Esophagus squamous epithelium (tissue), 5 donors: ENCODE data around the gene PCDHGC3. TPM values are rescaled to one million over a fixed set of nuclear protein-coding genes. Genes with fewer than 3 reads are reported as not detected.

Experiments used
- DNase-seq: peaks from one replicate; lab custom pipeline; 2025; lab: John Stamatoyannopoulos, UW
- H3K27ac ChIP-seq, 4 donors: fragments of 200-600 bp; sonication (generic); one replicate each; pipeline ENCODE4 v1.5.1; 2016 to 2019; ENCODE audit warnings: mild to moderate bottlenecking in 1 of 4
- H3K27me3 ChIP-seq, 4 donors: fragments of 200-600 bp; sonication (generic); 1 replicate in 3 of 4; 2 replicates in 1 of 4; pipeline versions ENCODE4 v1.5.1 to v1.6.0; 2017 to 2021; ENCODE audit warnings: antibody characterized with exemption in 1 of 4
- H3K36me3 ChIP-seq, 3 donors: fragments of 200-600 bp; sonication (generic); one replicate each; pipeline ENCODE4 v1.5.1; 2016 to 2019
- H3K4me1 ChIP-seq, 3 donors: fragments of 200-600 bp; sonication (generic); one replicate each; pipeline ENCODE4 v1.5.1; 2017 to 2019
- H3K4me3 ChIP-seq, 4 donors: fragments of 200-600 bp; sonication (generic); 1 replicate in 3 of 4; 2 replicates in 1 of 4; pipeline ENCODE4 v1.5.1; 2016 to 2019; ENCODE audit warnings: mild to moderate bottlenecking in 2 of 4, moderate library complexity in 1 of 4
- H3K9me3 ChIP-seq, 3 donors: fragments of 200-600 bp; sonication (generic); one replicate each; pipeline ENCODE4 v1.5.1; 2016 to 2019
- CTCF ChIP-seq, 6 experiments: fragments of 450-650 bp in 4 of 6; fragments of 200-600 bp in 2 of 6; sonication (generic) in 2 of 6; IDR thresholded peaks; one replicate each; pipeline ENCODE4 v1.5.1; 2016 to 2019; ENCODE audit warnings: antibody characterized with exemption in 6 of 6, mild to moderate bottlenecking in 4 of 6, moderate library complexity in 4 of 6
- POLR2A ChIP-seq, 4 donors: fragments of 450-650 bp; IDR thresholded peaks; one replicate each; pipeline ENCODE4 v1.6.1; 2017; ENCODE audit warnings: antibody characterized with exemption in 4 of 4, mild to moderate bottlenecking in 4 of 4, moderate library complexity in 3 of 4
- WGBS, 2 donors: methylation state at CpG; one replicate each; pipeline ENCODE4 v1.1.5; 2018; 5-methylcytosine and 5-hydroxymethylcytosine counted together
- intact Hi-C: fragments of 100-400 bp; cut with DNase I; formaldehyde crosslinking; loops from one replicate; pipeline ENCODE4 v1.15.0; 2022
- total RNA-seq, 4 donors: library from RNA; depleted of rRNA; stranded (reverse); fragments of >200 nt; gene quantifications; one replicate each; pipeline ENCODE4 v1.1.0, GENCODE V29; 2016
- donor health status: DM: yes; HTN: yes; CAD: no.

PCDHGC3 gene
- total RNA-seq, 4 donors from 2014 or later: 36.6 to 52.5 (median 38.6) TPM

- H3K9me3 ChIP-seq: no peaks in the 10 kb centered on the region
- H3K27me3 ChIP-seq: no peaks in the 10 kb centered on the region
- intact Hi-C loops: loop anchor here (5.0 to 10.0 kb wide), 2 partner anchors 36 to 107 kb away; partner anchors contain the start of genes PCDHGA10 and PCDHGB7
- peak in 1 of 6 experiments; percentile 26 for TF ChIP-seq CTCF (IDR thresholded peaks at IDR 0.05)
- no peak for TF ChIP-seq POLR2A (IDR thresholded peaks at IDR 0.05)
- WGBS, 2 donors: 7 to 15% methylated on average over 2 of the region's 2 CpGs
- H3K4me3 ChIP-seq: no peak overlapping the region
- H3K4me1 ChIP-seq: peaks cover 20 to 97% (median 66%) of the 10 kb centered on the region in 3 donors
- peak overlapping the region; percentile 83 to 95 (median 90) for H3K27ac ChIP-seq
- DNase-seq: no peak
- H3K36me3 ChIP-seq: peaks cover 2 to 67% (median 11%) of the 10 kb centered on the region in 3 donors
Measured at GRCh38 chr5:141521244-141521781, 45.5 kb downstream of the PCDHGC3 start.

GRCh38 chr5:141522301-141522700, 46.5 kb downstream of the PCDHGC3 start:
- Histone ChIP-seq H3K36me3 (peaks cover 3 to 67% (median 3%) of the 10 kb centered on the region in 3 donors), H3K4me1 (peaks cover 20 to 87% (median 62%) of the 10 kb centered on the region in 3 donors), H3K4me3 (no peak overlapping the region), H3K27me3 (no peaks in the 10 kb centered on the region), H3K27ac (peak overlapping the region; percentile 83 to 95 (median 90)), H3K9me3 (no peaks in the 10 kb centered on the region)
- no peak for TF ChIP-seq POLR2A (IDR thresholded peaks at IDR 0.05)
- no peak for TF ChIP-seq CTCF (IDR thresholded peaks at IDR 0.05)
- WGBS, 2 donors: 5 to 27% methylated on average over 2 of the region's 2 CpGs
- DNase-seq: no peak
- intact Hi-C loops: loop anchor here (5.0 to 10.0 kb wide), 2 partner anchors 35 to 108 kb away; partner anchors contain the start of genes PCDHGA10 and PCDHGB7

GRCh38 chr5:141523991-141524390, 48.2 kb downstream of the PCDHGC3 start:
- intact Hi-C loops: loop anchor here (5.0 to 10.0 kb wide), 2 partner anchors 33 to 109 kb away; partner anchors contain the start of genes PCDHGA10 and PCDHGB7
- WGBS, 2 donors: 85 to 98% methylated on average over 8 of the region's 8 CpGs
- peak overlapping the region in 3 of 4 donors; percentile 73 to 82 (median 75) for H3K27ac ChIP-seq

GRCh38 chr5:141524604-141525597, 49.1 kb downstream of the PCDHGC3 start:
- Histone ChIP-seq H3K27me3 (no peaks in the 10 kb centered on the region), H3K9me3 (no peaks in the 10 kb centered on the region), H3K36me3 (peaks cover 3 to 73% (median 6%) of the 10 kb centered on the region in 3 donors), H3K4me3 (peak overlapping the region in 1 of 4 donors; percentile 12), H3K4me1 (peaks cover 30 to 81% (median 53%) of the 10 kb centered on the region in 3 donors), H3K27ac (peak overlapping the region; percentile 53 to 82 (median 74))
- intact Hi-C loops: loop anchor here (5.0 to 10.0 kb wide), 2 partner anchors 32 to 110 kb away; partner anchors contain the start of genes PCDHGA10 and PCDHGB7
- DNase-seq: no peak
- no peak for TF ChIP-seq POLR2A (IDR thresholded peaks at IDR 0.05)
- TF ChIP-seq CTCF (IDR thresholded peaks at IDR 0.05): peak; percentile 98 to 99 (median 99)
- 37 to 55% methylated on average over 7 to 12 of the region's 12 CpGs for WGBS, 2 donors

More at GRCh38 chr5:141523991-141524390, 48.2 kb downstream of the PCDHGC3 start:
- no peaks in the 10 kb centered on the region for H3K9me3 ChIP-seq
- peaks cover 27 to 81% (median 53%) of the 10 kb centered on the region in 3 donors for H3K4me1 ChIP-seq
- no peaks in the 10 kb centered on the region for H3K27me3 ChIP-seq
- no peak for TF ChIP-seq POLR2A (IDR thresholded peaks at IDR 0.05)
- TF ChIP-seq CTCF (IDR thresholded peaks at IDR 0.05): no peak
- H3K4me3 ChIP-seq: peak overlapping the region in 1 of 4 donors; percentile 12
- no peak for DNase-seq
- peaks cover 3 to 70% (median 6%) of the 10 kb centered on the region in 3 donors for H3K36me3 ChIP-seq
